ENCODE data around the gene GABRR1. TPM values are rescaled to one million over a fixed set of nuclear protein-coding genes. Genes with fewer than 3 reads are reported as not detected.

Gene GABRR1
- not detected for total RNA-seq

GRCh38 chr6:89217299-89217910 is at the start of gene GABRR1:
GABRR1 (minus strand) TSS chr6:89217358; CDS start chr6:89217322, 36 bp downstream.

GRCh38 chr6:89145956-89146717 is 71.0 kb downstream of the GABRR1 start, which contains the start of gene PM20D2:
PM20D2 (plus strand) TSS chr6:89146055; CDS start chr6:89146145, 90 bp downstream.

Other genes starting within 250 kb of the GABRR1 start
- gene PNRC1, start 136.6 kb downstream of the GABRR1 start, total RNA-seq: 81.7 TPM
- gene SRSF12, start 99.3 kb downstream of the GABRR1 start, total RNA-seq: 38.2 TPM
- 16.6 TPM for gene PM20D2, start 71.3 kb downstream of the GABRR1 start, total RNA-seq
- gene GABRR2, start 97.9 kb upstream of the GABRR1 start, total RNA-seq: 0.63 TPM
- gene UBE2J1, start 135.4 kb upstream of the GABRR1 start, total RNA-seq: 53.2 TPM
- gene RRAGD, start 194.9 kb upstream of the GABRR1 start, total RNA-seq: 57.0 TPM
- gene ANKRD6, start 215.8 kb upstream of the GABRR1 start, total RNA-seq: 66.7 TPM

Data from parietal lobe (tissue), 1 donor.